WTC11 (cell line): ENCODE measurements around the gene NXN. TPM values are rescaled to one million over a fixed set of nuclear protein-coding genes. Genes with fewer than 3 reads are reported as not detected.

Experiments
- ATAC-seq: fragments of 200-7000 bp; cut with Tn5 transposase; 2 replicates; pipeline ENCODE4 v1.10.0; 2021; ENCODE audit warnings: mild to moderate bottlenecking, moderate library complexity
- CTCF ChIA-PET: fragments of 300-600 bp; sonication (Branson Sonifier 250); formaldehyde crosslinking; loops from one replicate; lab custom pipeline; 2021; ENCODE audit warnings: antibody characterized with exemption; lab: Charles Lee
- POLR2A ChIA-PET: fragments of 350-600 bp; sonication (Branson Sonifier 250); formaldehyde crosslinking; loops from one replicate; lab custom pipeline; 2021; ENCODE audit warnings: antibody characterized with exemption; lab: Charles Lee
- DNase-seq: peaks from one replicate; pipeline ENCODE4 v3.0.0; 2021; ENCODE audit warnings: low spot score
- H3K27ac Mint-ChIP-seq: 2 replicates; pipeline ENCODE4 v1.8.0; 2021; ENCODE audit warnings: mixed read lengths
- H3K27me3 Mint-ChIP-seq: 2 replicates; pipeline ENCODE4 v1.8.0; 2021; ENCODE audit warnings: low read depth, mild to moderate bottlenecking, moderate library complexity, mixed read lengths
- H3K36me3 Mint-ChIP-seq: 2 replicates; pipeline ENCODE4 v1.8.0; 2021; ENCODE audit warnings: mixed read lengths
- H3K4me1 Mint-ChIP-seq: 2 replicates; pipeline ENCODE4 v1.8.0; 2022; ENCODE audit warnings: mixed read lengths
- H3K4me3 Mint-ChIP-seq: 2 replicates; pipeline ENCODE4 v1.8.0; 2021; ENCODE audit warnings: mild to moderate bottlenecking, moderate library complexity, mixed read lengths
- H3K9me3 Mint-ChIP-seq: 2 replicates; pipeline ENCODE4 v1.8.0; 2021; ENCODE audit warnings: mixed read lengths
- ARID4B ChIP-seq: sonication (generic); formaldehyde crosslinking; IDR thresholded peaks from 2 replicates; pipeline ENCODE4 v1.8.0; 2023; ENCODE audit warnings: missing genetic modification reagents, mild to moderate bottlenecking, borderline replicate concordance
- ATF6 ChIP-seq: sonication (generic); formaldehyde crosslinking; IDR thresholded peaks from 2 replicates; pipeline ENCODE4 v1.8.1; 2023; ENCODE audit warnings: mild to moderate bottlenecking, missing genetic modification reagents
- CREB1 ChIP-seq: sonication (generic); formaldehyde crosslinking; IDR thresholded peaks from 2 replicates; pipeline ENCODE4 v1.8.0; 2023; ENCODE audit warnings: mild to moderate bottlenecking, missing genetic modification reagents
- E2F1 ChIP-seq: sonication (generic); formaldehyde crosslinking; IDR thresholded peaks from 2 replicates; pipeline ENCODE4 v1.8.0; 2022; ENCODE audit warnings: mild to moderate bottlenecking, missing genetic modification reagents
- FOXK1 ChIP-seq: sonication (generic); formaldehyde crosslinking; IDR thresholded peaks from 2 replicates; pipeline ENCODE4 v1.8.0; 2022; ENCODE audit warnings: mild to moderate bottlenecking, moderate library complexity, missing genetic modification reagents
- IRF2 ChIP-seq: sonication (generic); formaldehyde crosslinking; IDR thresholded peaks from 2 replicates; pipeline ENCODE4 v1.8.0; 2022; ENCODE audit warnings: low read depth, missing genetic modification reagents, borderline replicate concordance
- MXD4 ChIP-seq: fragments of 250-450 bp; sonication (Bioruptor Pico); IDR thresholded peaks from 2 replicates; pipeline ENCODE4 v1.8.0; 2021; ENCODE audit warnings: mild to moderate bottlenecking, moderate library complexity, borderline replicate concordance
- OVOL2 ChIP-seq: fragments of 250-450 bp; sonication (Bioruptor Pico); IDR thresholded peaks from 2 replicates; pipeline ENCODE4 v1.9.0; 2021; ENCODE audit warnings: mild to moderate bottlenecking, borderline replicate concordance
- SOX15 ChIP-seq: fragments of 250-450 bp; sonication (Bioruptor Pico); IDR thresholded peaks from 2 replicates; pipeline ENCODE4 v1.9.0; 2021; ENCODE audit warnings: mild to moderate bottlenecking
- TEAD4 ChIP-seq: sonication (generic); formaldehyde crosslinking; IDR thresholded peaks from 2 replicates; pipeline ENCODE4 v1.8.0; 2022; ENCODE audit warnings: mild to moderate bottlenecking, missing genetic modification reagents
- ZNF416 ChIP-seq: fragments of 250-450 bp; sonication (Bioruptor Pico); IDR thresholded peaks from 2 replicates; pipeline ENCODE4 v1.9.0; 2021; ENCODE audit warnings: mild to moderate bottlenecking, inconsistent platforms
- ZNF671 ChIP-seq: fragments of 250-450 bp; sonication (Bioruptor Pico); IDR thresholded peaks from 2 replicates; pipeline ENCODE4 v1.8.0; 2021; ENCODE audit warnings: mild to moderate bottlenecking
- total RNA-seq: library from RNA; stranded (reverse); gene quantifications from 3 replicates; pipeline ENCODE4 v1.2.3, GENCODE V29; 2021
- TF ChIP-seq, protein P1 (sequence below): sonication (generic); formaldehyde crosslinking; IDR thresholded peaks from 2 replicates; pipeline ENCODE4 v1.8.1; 2023; ENCODE audit warnings: mild to moderate bottlenecking, missing genetic modification reagents
- TF ChIP-seq, protein P2 (sequence below): sonication (generic); formaldehyde crosslinking; IDR thresholded peaks from 2 replicates; pipeline ENCODE4 v1.8.1; 2022; ENCODE audit warnings: low read depth, mild to moderate bottlenecking, moderate library complexity, missing genetic modification reagents, borderline replicate concordance
- TF ChIP-seq, protein P3 (sequence below): fragments of 250-450 bp; sonication (Bioruptor Pico); IDR thresholded peaks from 2 replicates; pipeline ENCODE4 v1.9.0; 2021; ENCODE audit warnings: mild to moderate bottlenecking

Gene NXN
- total RNA-seq, 1 experiment from 2014 or later: 96.8 TPM

GRCh38 chr17:830950-831349 is 148.6 kb downstream of the NXN start:
- H3K27me3 Mint-ChIP-seq: no peaks in the 10 kb centered on the region
- no peak overlapping the region for H3K4me3 Mint-ChIP-seq
- ATAC-seq (no peak), DNase-seq (no peak)
- peaks cover 11% of the 10 kb centered on the region for H3K4me1 Mint-ChIP-seq
- H3K36me3 Mint-ChIP-seq: peaks cover 4% of the 10 kb centered on the region; the same call in 1 of the 2 replicates
- peaks cover 10% of the 10 kb centered on the region; the same call in 1 of the 2 replicates for H3K9me3 Mint-ChIP-seq
- CTCF ChIA-PET: interaction anchor here (0.9 kb wide), 3 partner anchors 48 to 150 kb away, joined by 3 to 4 read pairs (median 3); no protein-coding TSS in a partner anchor
- POLR2A ChIA-PET: no interaction called here
- TF ChIP-seq ZNF416 (CRISPR knock-in tag) (no peak), OVOL2 (no peak), ATF6 (CRISPR knock-in tag) (no peak), FOXK1 (CRISPR knock-in tag) (no peak), SOX15 (CRISPR knock-in tag) (no peak), CREB1 (CRISPR knock-in tag) (no peak), ARID4B (no peak), ZNF671 (CRISPR knock-in tag) (no peak), IRF2 (CRISPR knock-in tag) (no peak), E2F1 (CRISPR knock-in tag) (no peak), TEAD4 (CRISPR knock-in tag) (no peak), MXD4 (CRISPR knock-in tag) (no peak)
- TF ChIP-seq, protein P1, sequence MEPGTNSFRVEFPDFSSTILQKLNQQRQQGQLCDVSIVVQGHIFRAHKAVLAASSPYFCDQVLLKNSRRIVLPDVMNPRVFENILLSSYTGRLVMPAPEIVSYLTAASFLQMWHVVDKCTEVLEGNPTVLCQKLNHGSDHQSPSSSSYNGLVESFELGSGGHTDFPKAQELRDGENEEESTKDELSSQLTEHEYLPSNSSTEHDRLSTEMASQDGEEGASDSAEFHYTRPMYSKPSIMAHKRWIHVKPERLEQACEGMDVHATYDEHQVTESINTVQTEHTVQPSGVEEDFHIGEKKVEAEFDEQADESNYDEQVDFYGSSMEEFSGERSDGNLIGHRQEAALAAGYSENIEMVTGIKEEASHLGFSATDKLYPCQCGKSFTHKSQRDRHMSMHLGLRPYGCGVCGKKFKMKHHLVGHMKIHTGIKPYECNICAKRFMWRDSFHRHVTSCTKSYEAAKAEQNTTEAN (CRISPR knock-in tag): no peak
- TF ChIP-seq, protein P2, sequence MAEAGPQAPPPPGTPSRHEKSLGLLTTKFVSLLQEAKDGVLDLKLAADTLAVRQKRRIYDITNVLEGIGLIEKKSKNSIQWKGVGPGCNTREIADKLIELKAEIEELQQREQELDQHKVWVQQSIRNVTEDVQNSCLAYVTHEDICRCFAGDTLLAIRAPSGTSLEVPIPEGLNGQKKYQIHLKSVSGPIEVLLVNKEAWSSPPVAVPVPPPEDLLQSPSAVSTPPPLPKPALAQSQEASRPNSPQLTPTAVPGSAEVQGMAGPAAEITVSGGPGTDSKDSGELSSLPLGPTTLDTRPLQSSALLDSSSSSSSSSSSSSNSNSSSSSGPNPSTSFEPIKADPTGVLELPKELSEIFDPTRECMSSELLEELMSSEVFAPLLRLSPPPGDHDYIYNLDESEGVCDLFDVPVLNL (CRISPR knock-in tag): no peak
- TF ChIP-seq, protein P3, sequence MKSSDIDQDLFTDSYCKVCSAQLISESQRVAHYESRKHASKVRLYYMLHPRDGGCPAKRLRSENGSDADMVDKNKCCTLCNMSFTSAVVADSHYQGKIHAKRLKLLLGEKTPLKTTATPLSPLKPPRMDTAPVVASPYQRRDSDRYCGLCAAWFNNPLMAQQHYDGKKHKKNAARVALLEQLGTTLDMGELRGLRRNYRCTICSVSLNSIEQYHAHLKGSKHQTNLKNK (CRISPR knock-in tag): no peak
- H3K27ac Mint-ChIP-seq: peak overlapping the region; percentile 71; the same call in 1 of the 2 replicates
